Adrenal gland (tissue), 12 donors: ENCODE data around the gene SLC5A4. TPM values are rescaled to one million over a fixed set of nuclear protein-coding genes. Genes with fewer than 3 reads are reported as not detected.

ENCODE experiments used
- DNase-seq, 7 donors: peaks; one replicate each; pipeline ENCODE4 v3.0.0-alpha.2; 2019 to 2020
- H3K27ac ChIP-seq, 5 donors: fragments of 200-600 bp; sonication (generic) in 4 of 5; 1 replicate in 3 of 5; 2 replicates in 2 of 5; pipeline versions ENCODE4 v1.5.1 to v1.8.0; 2016 to 2020; ENCODE audit warnings: mild to moderate bottlenecking in 1 of 5
- H3K27me3 ChIP-seq: fragments of 200-600 bp; 2 replicates; pipeline ENCODE4 v1.8.0; 2021
- H3K36me3 ChIP-seq, 2 donors: fragments of 200-600 bp; replicated peaks in 1 of 2; 1 replicate in 1 of 2; 2 replicates in 1 of 2; pipeline versions ENCODE4 v1.5.1 to v1.8.0; 2018 to 2022
- H3K4me1 ChIP-seq, 2 donors: fragments of 200-600 bp; replicated peaks in 1 of 2; 1 replicate in 1 of 2; 2 replicates in 1 of 2; pipeline versions ENCODE4 v1.5.1 to v1.8.0; 2018 to 2021
- H3K4me3 ChIP-seq, 4 donors: fragments of 200-600 bp; sonication (generic) in 3 of 4; one replicate each; pipeline ENCODE4 v1.5.1; 2016 to 2018
- H3K9me3 ChIP-seq, 3 donors: fragments of 200-600 bp; sonication (generic) in 1 of 3; replicated peaks in 1 of 3; 1 replicate in 2 of 3; 2 replicates in 1 of 3; pipeline versions ENCODE4 v1.5.1 to v1.8.0; 2016 to 2021
- POLR2A ChIP-seq, 2 donors: fragments of 450-650 bp; IDR thresholded peaks; one replicate each; pipeline ENCODE4 v1.6.1; 2017; ENCODE audit warnings: antibody characterized with exemption in 2 of 2, mild to moderate bottlenecking in 2 of 2, moderate library complexity in 1 of 2
- WGBS, 4 donors: extraction: QIAGEN DNeasy Blood & Tissue Kit in 2 of 4; methylation state at CpG; one replicate each; pipeline versions ENCODE4 v1.1.5 to v1.1.7; 2013 to 2017; 5-methylcytosine and 5-hydroxymethylcytosine counted together
- intact Hi-C, 2 donors: fragments of 100-400 bp; cut with DNase I; formaldehyde crosslinking; loops; one replicate each; pipeline versions ENCODE4 v1.14.1 to v1.15.0; 2022 to 2023
- polyA plus RNA-seq, 3 donors: library from polyadenylated mRNA; stranded (reverse); fragments of 200-250 nt in 2 of 3; fragments of 350-450 nt in 1 of 3; fragmentation: Illumina TruSeq in 1 of 3; extraction: RNeasy Lipid Tissue Mini Kit (QIAGEN cat#74804) in 1 of 3; gene quantifications; one replicate each; pipeline ENCODE4 v1.2.3, GENCODE V29; 2013 to 2014
- total RNA-seq, 9 donors: library from RNA; depleted of rRNA in 4 of 9; stranded (reverse); fragments of >200 nt in 4 of 9; fragments of 120-200 nt in 1 of 9; fragmentation: NEBNext Ultra II Directional in 1 of 9; extraction: Animal tissue kit (Norgen Biotek cat#: 25700) in 1 of 9; gene quantifications; one replicate each; pipeline versions ENCODE4 v1.1.0 to v1.2.4, GENCODE V29; 2013 to 2023
- TF ChIP-seq, protein P1 (sequence below), 6 experiments: fragments of 450-650 bp in 4 of 6; fragments of 200-600 bp in 2 of 6; sonication (generic) in 1 of 6; IDR thresholded peaks; 1 replicate in 5 of 6; 2 replicates in 1 of 6; pipeline versions ENCODE4 v1.5.1 to v1.8.0; 2016 to 2021; ENCODE audit warnings: antibody characterized with exemption in 6 of 6, mild to moderate bottlenecking in 2 of 6, moderate library complexity in 1 of 6
- donor health status: healthy with polysubstance abuse.
- donor health status: Bipolar disorder and iron deficiency.
- donor health status: DM: yes; HTN: yes; CAD: no.
- donor health status: DM: no; HTN: no; CAD: no.
- donor health status: DM: no; HTN: no; CAD: no.
- donor health status: DM: yes; HTN: yes; CAD: no.

Gene SLC5A4
- total and polyA plus RNA-seq, 12 donors: 0.07 to 0.70 (median 0.33) TPM; not detected in 1

DNA sequence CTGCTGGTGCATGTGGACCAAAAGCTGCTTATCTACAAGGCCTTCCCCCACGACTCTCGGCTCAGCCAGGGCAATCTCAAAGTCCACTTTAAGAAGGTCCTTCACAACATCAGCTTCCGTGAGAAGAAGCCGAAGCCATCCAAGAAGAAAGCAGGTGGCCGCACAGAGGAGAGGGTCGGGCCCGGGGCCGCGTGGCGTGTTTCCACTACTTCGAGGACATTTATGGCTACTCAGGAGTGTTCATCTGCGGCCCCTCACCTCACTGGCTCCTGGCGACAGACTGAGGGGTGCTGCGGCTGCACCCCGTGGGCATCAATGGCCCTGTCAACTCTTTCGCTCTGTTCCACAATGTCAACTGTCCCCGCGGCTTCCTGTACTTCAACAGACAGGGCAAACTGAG lies 16.2 kb upstream of the SLC5A4 start:
- Histone ChIP-seq H3K4me3 (no peak overlapping the region), H3K4me1 (no peaks in the 10 kb centered on the region), H3K36me3 (no peaks in the 10 kb centered on the region), H3K9me3 (no peaks in the 10 kb centered on the region), H3K27me3 (no peaks in the 10 kb centered on the region), H3K27ac (no peak overlapping the region)
- TF ChIP-seq, protein P1, sequence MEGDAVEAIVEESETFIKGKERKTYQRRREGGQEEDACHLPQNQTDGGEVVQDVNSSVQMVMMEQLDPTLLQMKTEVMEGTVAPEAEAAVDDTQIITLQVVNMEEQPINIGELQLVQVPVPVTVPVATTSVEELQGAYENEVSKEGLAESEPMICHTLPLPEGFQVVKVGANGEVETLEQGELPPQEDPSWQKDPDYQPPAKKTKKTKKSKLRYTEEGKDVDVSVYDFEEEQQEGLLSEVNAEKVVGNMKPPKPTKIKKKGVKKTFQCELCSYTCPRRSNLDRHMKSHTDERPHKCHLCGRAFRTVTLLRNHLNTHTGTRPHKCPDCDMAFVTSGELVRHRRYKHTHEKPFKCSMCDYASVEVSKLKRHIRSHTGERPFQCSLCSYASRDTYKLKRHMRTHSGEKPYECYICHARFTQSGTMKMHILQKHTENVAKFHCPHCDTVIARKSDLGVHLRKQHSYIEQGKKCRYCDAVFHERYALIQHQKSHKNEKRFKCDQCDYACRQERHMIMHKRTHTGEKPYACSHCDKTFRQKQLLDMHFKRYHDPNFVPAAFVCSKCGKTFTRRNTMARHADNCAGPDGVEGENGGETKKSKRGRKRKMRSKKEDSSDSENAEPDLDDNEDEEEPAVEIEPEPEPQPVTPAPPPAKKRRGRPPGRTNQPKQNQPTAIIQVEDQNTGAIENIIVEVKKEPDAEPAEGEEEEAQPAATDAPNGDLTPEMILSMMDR (IDR thresholded peaks at IDR 0.05): no peak
- TF ChIP-seq POLR2A (IDR thresholded peaks at IDR 0.05): no peak
- intact Hi-C loops: no loop called here
- WGBS, 4 donors: 77 to 88% (median 85%) methylated on average over 14 to 18 of the region's 18 CpGs
- no peak for DNase-seq

DNA sequence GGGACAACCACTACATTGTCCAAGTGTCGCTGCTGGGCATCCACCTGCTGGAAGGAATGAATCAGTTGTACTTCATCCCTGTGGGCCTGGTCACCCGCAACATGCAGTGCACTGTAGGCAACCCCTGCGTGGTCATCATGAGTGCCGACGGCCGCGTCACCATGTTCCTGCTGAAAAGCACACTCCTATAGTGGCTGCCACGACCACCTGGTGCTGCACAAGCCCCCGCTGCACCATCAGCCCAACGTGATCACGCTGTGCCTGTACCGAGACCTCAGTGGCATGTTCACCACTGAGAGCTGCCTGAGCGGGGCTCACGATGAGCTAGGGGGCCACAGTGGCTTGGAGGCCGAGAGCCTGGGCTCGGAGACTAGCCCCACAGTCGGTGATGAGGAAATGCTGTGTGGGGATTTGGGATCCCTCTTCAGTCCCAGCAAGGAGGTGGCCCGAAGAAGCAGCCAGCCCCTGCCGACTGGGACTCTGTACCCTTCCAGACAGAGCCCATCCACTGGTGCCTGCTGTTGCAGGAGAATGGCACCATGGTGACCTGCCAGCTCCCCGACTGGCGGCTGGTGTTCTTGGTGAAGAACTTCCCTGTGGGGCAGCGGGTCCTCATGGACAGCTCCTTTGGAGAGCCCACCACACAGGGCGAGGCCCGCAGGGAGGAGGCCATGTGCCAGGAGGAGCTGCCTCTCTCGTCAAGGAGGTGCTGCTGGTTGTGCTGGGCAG lies 15.7 kb upstream of the SLC5A4 start:
- Histone ChIP-seq H3K9me3 (no peaks in the 10 kb centered on the region), H3K27ac (no peak overlapping the region), H3K4me1 (peaks cover 0 to 3% of the 10 kb centered on the region in 2 donors), H3K4me3 (no peak overlapping the region), H3K27me3 (no peaks in the 10 kb centered on the region), H3K36me3 (no peaks in the 10 kb centered on the region)
- TF ChIP-seq, protein P1 (IDR thresholded peaks at IDR 0.05): no peak
- no peak for TF ChIP-seq POLR2A (IDR thresholded peaks at IDR 0.05)
- 86 to 94% (median 88%) methylated on average over 7 to 25 of the region's 25 CpGs for WGBS, 4 donors
- intact Hi-C loops: no loop called here
- no peak for DNase-seq

DNA sequence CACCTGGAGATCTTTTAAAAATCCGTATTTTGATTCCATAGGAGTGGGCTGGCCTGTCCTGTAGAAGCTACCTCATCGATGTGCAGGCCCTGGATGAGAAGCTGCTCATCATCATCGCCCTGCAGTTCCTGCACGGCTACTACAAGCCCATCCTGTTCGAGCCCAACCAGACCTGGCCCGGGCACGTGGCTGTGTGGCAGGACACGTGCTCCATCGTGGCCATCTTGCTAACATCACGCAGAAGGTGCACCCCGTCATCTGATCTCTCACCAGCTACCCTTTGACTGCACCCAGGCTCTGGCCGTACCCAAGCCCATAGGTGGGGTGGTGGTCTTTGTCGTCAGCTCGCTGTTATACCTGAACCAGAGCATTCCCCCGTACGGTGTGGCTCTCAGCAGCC lies 14.2 kb upstream of the SLC5A4 start:
- intact Hi-C loops: loop anchor here (5.0 to 10.0 kb wide), 2 partner anchors 292 to 295 kb away; no protein-coding TSS in a partner anchor

DNA sequence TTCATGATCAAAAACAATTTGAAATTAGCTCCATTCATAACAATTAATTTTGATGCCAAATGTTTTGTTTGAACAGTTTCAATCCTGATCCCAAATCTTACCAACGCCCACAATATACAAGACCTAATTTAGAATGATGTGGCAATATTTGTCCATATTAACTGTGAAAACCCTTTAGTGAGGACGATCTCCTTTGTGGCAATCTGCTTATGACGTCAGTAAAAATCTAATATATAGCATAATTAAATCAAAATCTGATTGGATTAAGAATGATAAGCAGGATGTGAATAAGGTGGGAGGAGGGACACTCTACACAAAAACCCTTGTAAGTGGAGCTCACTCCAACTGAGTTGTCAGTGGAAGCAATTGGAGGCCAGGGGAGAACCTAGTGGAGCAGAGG lies 11.9 kb upstream of the SLC5A4 start:
- no peaks in the 10 kb centered on the region for H3K27me3 ChIP-seq
- H3K4me1 ChIP-seq: peaks cover 0 to 4% of the 10 kb centered on the region in 2 donors
- no peaks in the 10 kb centered on the region for H3K9me3 ChIP-seq
- H3K27ac ChIP-seq: no peak overlapping the region
- 44 to 64% (median 51%) methylated on average over 3 of the region's 3 CpGs for WGBS, 4 donors
- no peaks in the 10 kb centered on the region for H3K36me3 ChIP-seq
- intact Hi-C loops: loop anchor here (5.0 to 10.0 kb wide), 2 partner anchors 290 to 292 kb away; no protein-coding TSS in a partner anchor
- no peak for TF ChIP-seq POLR2A (IDR thresholded peaks at IDR 0.05)
- TF ChIP-seq, protein P1 (IDR thresholded peaks at IDR 0.05): no peak
- no peak for DNase-seq
- H3K4me3 ChIP-seq: no peak overlapping the region

More for the DNA sequence above, 14.2 kb upstream of the SLC5A4 start:
- no peak for DNase-seq
- Histone ChIP-seq H3K36me3 (no peaks in the 10 kb centered on the region), H3K4me3 (no peak overlapping the region), H3K4me1 (peaks cover 0 to 4% of the 10 kb centered on the region in 2 donors), H3K9me3 (no peaks in the 10 kb centered on the region), H3K27me3 (no peaks in the 10 kb centered on the region), H3K27ac (no peak overlapping the region)
- 78 to 90% (median 83%) methylated on average over 11 to 16 of the region's 16 CpGs for WGBS, 4 donors
- TF ChIP-seq, protein P1 (IDR thresholded peaks at IDR 0.05): no peak
- TF ChIP-seq POLR2A (IDR thresholded peaks at IDR 0.05): no peak
